GM21515 (cell line): Measurements from ENCODE around the gene KDM4C.

ENCODE experiments used
- ATAC-seq: cut with Tn5 transposase; IDR thresholded peaks from one replicate; pipeline ENCODE4 v1.9.1; 2021; ENCODE audit not compliant: unreplicated experiment

Gene KDM4C

GRCh38 chr9:6965566-6965965 is 207.8 kb downstream of the KDM4C start:
- no peak for ATAC-seq

GRCh38 chr9:6968271-6968670 is 210.5 kb downstream of the KDM4C start:
- ATAC-seq: no peak

GRCh38 chr9:6969805-6970204 is 212.0 kb downstream of the KDM4C start:
- no peak for ATAC-seq

GRCh38 chr9:6973089-6973488 is 215.3 kb downstream of the KDM4C start:
- no peak for ATAC-seq

- peak; percentile 98 for ATAC-seq
These were observed 216.0 kb downstream of the KDM4C start for GRCh38 chr9:6973762-6974161.

- ATAC-seq: no peak
These were observed 217.4 kb downstream of the KDM4C start for GRCh38 chr9:6975198-6975597.

GRCh38 chr9:6977761-6978160 is 220.0 kb downstream of the KDM4C start:
- no peak for ATAC-seq

GRCh38 chr9:6978591-6978990 is 220.8 kb downstream of the KDM4C start:
- no peak for ATAC-seq

GRCh38 chr9:6984941-6985578 is 227.3 kb downstream of the KDM4C start:
- ATAC-seq: no peak

- no peak for ATAC-seq
These were observed 228.5 kb downstream of the KDM4C start for GRCh38 chr9:6986141-6986815.

- no peak for ATAC-seq
These were observed 229.6 kb downstream of the KDM4C start for GRCh38 chr9:6987381-6987780.

- no peak for ATAC-seq
These were observed 233.6 kb downstream of the KDM4C start for GRCh38 chr9:6991418-6991817.

- ATAC-seq: no peak
These were observed 238.5 kb downstream of the KDM4C start for GRCh38 chr9:6996061-6996854.

- no peak for ATAC-seq
These were observed 239.6 kb downstream of the KDM4C start for GRCh38 chr9:6997330-6997729.

- no peak for ATAC-seq
These were observed 242.0 kb downstream of the KDM4C start for GRCh38 chr9:6999794-7000193.

GRCh38 chr9:7001571-7001970 is 243.8 kb downstream of the KDM4C start:
- ATAC-seq: no peak

GRCh38 chr9:7003861-7004260 is 246.1 kb downstream of the KDM4C start:
- ATAC-seq: no peak

- no peak for ATAC-seq
These were observed 248.6 kb downstream of the KDM4C start for GRCh38 chr9:7006417-7006816.

GRCh38 chr9:7008411-7008810 is 250.6 kb downstream of the KDM4C start:
- no peak for ATAC-seq

- no peak for ATAC-seq
These were observed 251.3 kb downstream of the KDM4C start for GRCh38 chr9:7009065-7009464.

- no peak for ATAC-seq
These were observed 253.8 kb downstream of the KDM4C start for GRCh38 chr9:7011395-7012067.

GRCh38 chr9:7027996-7028395 is 270.2 kb downstream of the KDM4C start:
- ATAC-seq: no peak
